Activated naive CD4-positive, alpha-beta T cell treated with anti-CD3 and anti-CD28 coated beads, Interleukin-2, amount 50 U/mL, for 72 hours (primary cell): ENCODE results near the gene LGALSL. TPM values are rescaled to one million over a fixed set of nuclear protein-coding genes. Genes with fewer than 3 reads are reported as not detected.
A peak's percentile ranks its signal among the peaks of the same experiment; 100 is the strongest.

Experiments
- ATAC-seq, 2 donors: fragments of 150-1000 bp; cut with Tn5 transposase; 2 replicates each; pipeline ENCODE4 v1.10.0; 2021; ENCODE audit warnings: mild to moderate bottlenecking in 2 of 2, moderate library complexity in 2 of 2
- DNase-seq, 2 donors: peaks; one replicate each; pipeline ENCODE4 v3.0.0; 2021 to 2022; ENCODE audit warnings: low spot score in 2 of 2
- H3K27ac Mint-ChIP-seq, 2 donors: one replicate each; pipeline ENCODE4 v1.8.0; 2022; ENCODE audit warnings: mild to moderate bottlenecking in 2 of 2, mixed read lengths in 2 of 2
- H3K36me3 Mint-ChIP-seq, 2 donors: one replicate each; pipeline ENCODE4 v1.8.0; 2022; ENCODE audit warnings: mixed read lengths in 2 of 2
- H3K9me3 Mint-ChIP-seq, 2 donors: one replicate each; pipeline ENCODE4 v1.8.0; 2022; ENCODE audit warnings: mixed read lengths in 2 of 2
- total RNA-seq, 2 donors: library from RNA; stranded (reverse); gene quantifications; one replicate each; pipeline ENCODE4 v1.2.3, GENCODE V29; 2022

Gene LGALSL
- 1 to 10 TPM; 1.0 to 1.2 TPM for total RNA-seq

DNA sequence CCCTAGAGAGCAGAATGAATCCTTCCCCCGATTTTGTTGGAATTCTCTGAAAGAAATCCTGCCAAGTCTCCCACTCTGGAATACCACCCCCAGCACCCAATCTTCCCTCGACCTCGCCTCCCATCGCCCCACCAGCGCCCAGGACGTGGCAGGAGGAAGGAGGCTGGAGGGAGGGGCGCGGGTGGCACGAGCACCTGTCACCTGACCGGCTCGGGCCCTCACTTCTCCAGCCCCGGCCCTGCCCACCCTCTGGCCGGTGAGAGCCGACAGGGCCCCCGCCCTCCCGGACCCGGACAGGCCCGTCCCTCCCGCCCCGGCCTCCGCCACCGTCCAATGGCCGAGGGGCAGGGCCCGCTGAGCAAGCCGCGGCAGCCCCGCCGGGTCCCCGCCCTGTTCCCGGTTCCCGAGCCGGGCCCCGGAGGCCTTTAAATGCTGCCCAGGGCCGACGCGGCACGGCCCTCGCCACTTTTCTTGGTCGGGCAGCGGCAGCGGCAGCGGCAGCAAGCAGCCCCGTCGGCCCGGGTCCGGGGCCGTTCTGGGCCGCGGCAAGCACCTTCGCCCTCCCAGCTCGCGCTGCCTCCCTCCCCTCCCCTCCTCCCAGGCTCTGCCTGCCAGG, at the start of gene LGALSL:
TSS of gene LGALSL (plus strand) at position 393 of the 616 bp plus-strand sequence. CDS start 384 bp downstream, outside the sequence.
- ATAC-seq, result peak; percentile 73 to 78

DNA sequence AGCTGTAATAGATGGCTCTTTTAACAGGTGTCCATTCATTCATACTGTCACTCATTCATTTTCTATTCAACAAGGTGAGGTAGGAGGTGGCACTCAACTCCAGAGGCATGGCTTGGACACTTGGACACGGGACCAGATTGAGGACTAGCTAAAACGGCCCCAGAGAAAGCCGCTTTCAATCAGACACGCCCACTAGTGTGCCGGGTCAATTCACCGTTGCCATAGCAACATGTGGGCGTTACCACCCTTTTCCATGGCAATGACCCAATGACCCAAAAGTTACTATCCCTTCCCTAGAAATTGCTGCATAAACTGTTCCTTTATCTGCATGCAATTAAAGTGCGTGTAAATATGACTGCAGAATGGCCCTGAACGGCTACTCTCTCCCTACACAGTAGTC, 49.2 kb upstream of the LGALSL start:
- no peak overlapping the region for H3K27ac Mint-ChIP-seq
- no peaks in the 10 kb centered on the region for H3K9me3 Mint-ChIP-seq
- H3K36me3 Mint-ChIP-seq, result no peaks in the 10 kb centered on the region
- ATAC-seq, result no peak
- DNase-seq, result no peak

More for the DNA sequence above, at the start of gene LGALSL:
- peak; percentile 40 to 59 for DNase-seq
- Mint-ChIP-seq H3K9me3 (no peaks in the 10 kb centered on the region), H3K36me3 (no peaks in the 10 kb centered on the region), H3K27ac (peak within 1 kb of the TSS in 1 of 2 donors; percentile 79)

DNA sequence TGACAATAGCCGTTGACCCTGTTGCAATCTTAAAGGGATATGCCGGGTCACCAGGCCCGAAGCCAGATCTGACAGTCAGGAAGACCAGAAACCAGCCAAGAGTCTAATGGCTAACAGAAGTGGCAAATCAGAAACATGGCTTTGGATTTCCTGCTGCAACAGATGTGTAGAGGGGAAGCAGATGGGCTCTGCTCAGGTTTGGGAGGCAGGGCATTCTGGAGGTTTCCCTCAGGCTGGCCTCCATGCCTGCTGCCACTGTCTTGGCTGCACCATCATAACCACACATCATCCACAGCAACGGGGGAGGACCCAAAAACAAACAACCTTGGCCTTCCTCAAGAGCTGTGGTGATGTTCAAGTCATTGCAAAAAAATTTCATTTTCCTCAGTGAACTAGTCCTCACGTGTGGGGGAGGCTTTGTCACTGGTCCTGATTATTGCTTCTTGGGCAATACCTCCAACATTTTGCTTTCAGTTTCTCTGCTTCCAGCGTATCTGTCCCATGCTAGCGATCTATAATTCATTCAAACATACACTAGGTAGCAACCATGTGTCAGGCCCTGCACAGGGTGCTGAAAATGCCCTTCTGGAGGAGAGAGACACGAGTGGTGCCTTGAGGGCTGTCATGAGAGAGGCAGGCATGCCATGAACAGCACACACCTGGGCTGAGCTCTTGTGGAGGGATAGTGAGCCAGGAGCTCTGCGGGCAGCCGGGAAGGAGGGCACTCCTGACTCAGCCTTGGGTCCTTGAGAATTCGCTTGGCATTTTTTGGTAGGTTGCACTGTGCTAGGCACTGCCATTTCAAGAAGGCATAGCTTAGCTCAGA, 48.2 kb upstream of the LGALSL start:
- no peak for DNase-seq
- no peak overlapping the region for H3K27ac Mint-ChIP-seq
- H3K36me3 Mint-ChIP-seq, result no peaks in the 10 kb centered on the region
- H3K9me3 Mint-ChIP-seq, result no peaks in the 10 kb centered on the region
- peak in 1 of 2 donors; percentile 20 for ATAC-seq

DNA sequence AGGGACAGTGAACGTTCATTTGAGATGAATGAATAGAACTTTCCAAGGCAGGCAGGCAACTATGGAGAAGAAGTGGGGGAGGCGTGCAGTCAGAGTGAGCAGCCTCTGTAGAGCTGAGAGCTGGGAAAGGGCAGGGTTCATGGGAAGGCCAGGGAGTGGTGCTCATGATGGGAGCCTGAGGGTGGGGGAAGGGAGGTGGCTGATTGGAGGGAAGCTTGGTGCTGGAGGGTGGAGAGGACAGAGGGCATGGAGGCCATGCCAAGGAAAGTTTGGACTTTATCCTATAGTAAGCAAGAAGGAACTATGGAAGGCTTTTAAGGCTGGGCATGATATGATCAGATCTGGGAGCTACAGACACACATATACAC, 47.6 kb upstream of the LGALSL start:
- no peak for ATAC-seq
- no peak for DNase-seq
- Mint-ChIP-seq H3K27ac (no peak overlapping the region), H3K9me3 (no peaks in the 10 kb centered on the region), H3K36me3 (no peaks in the 10 kb centered on the region)

DNA sequence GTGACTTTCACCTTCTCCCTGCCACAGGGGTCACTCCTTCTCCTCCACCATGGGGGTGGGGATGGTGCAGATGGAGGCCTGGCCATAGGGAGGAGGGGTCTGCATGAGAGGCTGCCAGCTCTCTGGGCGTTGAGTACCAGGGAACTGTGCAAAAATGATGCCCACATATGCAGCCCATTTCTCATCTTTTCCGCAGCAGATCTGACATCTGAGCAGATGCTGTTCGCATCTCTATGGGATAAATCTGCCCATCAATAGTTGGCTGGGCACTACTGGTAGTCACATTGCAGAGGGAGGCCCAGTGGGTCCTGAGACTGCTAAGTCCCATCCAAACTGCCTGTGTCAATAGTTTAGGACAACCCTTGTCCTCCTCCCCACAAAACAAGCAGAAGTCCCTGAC, 45.9 kb upstream of the LGALSL start:
- Mint-ChIP-seq H3K36me3 (no peaks in the 10 kb centered on the region), H3K9me3 (no peaks in the 10 kb centered on the region), H3K27ac (no peak overlapping the region)
- no peak for ATAC-seq
- no peak for DNase-seq

DNA sequence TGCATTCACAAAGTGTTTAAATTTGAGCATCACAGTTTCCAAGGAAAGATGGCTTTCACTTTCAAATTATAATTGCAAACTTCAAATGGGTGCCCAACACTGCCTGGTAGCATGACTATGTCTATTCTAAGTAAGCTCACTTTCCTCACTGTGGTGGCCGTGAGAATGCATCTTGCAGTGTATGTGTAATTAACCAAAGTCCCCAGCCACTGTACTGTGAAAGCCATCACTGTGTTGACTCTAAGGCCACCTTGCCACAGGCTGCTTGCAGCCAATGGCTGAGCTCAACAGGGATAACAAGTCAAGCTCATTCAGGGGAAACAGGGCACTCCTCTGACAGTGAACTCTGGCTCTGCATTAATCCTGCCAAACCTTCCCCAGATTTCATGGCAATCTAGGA, 43.3 kb upstream of the LGALSL start:
- Mint-ChIP-seq H3K36me3 (no peaks in the 10 kb centered on the region), H3K9me3 (no peaks in the 10 kb centered on the region), H3K27ac (no peak overlapping the region)
- DNase-seq (no peak), ATAC-seq (no peak)

DNA sequence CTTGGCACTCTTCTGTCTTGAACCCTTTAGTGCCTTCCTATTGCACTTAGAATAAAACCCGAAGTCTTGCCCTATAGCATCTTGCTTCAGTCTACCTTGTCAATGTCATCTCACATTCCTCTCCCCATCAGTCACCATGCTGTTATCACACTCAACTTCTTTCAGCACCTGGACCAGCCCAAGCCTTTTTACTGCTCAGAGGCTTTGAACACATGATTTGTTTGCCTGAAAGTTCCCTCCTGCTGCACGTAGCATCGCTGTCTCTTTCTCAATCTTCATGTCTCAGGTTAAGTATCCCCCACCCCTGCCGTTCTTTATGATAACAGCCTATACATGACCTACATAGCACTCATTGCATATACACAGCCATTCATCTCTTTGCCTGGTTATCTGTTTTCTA, 41.3 kb upstream of the LGALSL start:
- DNase-seq, result no peak
- no peak for ATAC-seq
- Mint-ChIP-seq H3K9me3 (no peaks in the 10 kb centered on the region), H3K27ac (no peak overlapping the region), H3K36me3 (no peaks in the 10 kb centered on the region)

DNA sequence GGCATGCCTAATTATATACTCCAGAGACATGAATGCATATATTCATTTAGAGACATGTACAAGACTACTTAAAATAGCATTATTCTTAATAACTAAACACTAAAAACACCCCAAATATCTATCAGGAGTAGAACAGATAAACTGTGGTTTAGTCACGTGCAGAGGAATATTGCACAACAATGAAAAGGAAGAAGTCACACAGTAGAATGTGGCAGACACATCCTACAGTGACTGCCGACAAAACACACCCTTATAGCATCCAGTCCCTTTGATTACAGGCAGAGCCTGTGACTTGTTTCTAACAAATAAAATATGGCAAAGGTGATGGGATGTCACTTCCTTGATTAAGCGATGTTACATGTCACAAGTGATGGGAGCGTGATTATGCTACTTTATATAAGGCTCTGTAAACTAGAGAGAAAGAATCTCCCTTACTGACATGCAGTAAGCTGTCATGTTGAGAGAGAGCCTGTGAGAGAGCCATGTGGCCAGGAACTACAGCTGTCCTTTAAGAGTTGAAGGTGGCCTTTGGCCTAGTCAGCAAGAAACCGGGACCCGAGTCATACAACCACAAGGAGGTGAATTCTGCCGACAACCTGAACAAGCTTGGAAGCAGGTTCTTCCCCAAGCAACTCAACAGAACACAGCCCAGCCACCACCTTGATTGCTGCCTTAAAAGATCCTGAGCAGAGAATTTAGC, 39.1 kb upstream of the LGALSL start:
- DNase-seq, result no peak

DNA sequence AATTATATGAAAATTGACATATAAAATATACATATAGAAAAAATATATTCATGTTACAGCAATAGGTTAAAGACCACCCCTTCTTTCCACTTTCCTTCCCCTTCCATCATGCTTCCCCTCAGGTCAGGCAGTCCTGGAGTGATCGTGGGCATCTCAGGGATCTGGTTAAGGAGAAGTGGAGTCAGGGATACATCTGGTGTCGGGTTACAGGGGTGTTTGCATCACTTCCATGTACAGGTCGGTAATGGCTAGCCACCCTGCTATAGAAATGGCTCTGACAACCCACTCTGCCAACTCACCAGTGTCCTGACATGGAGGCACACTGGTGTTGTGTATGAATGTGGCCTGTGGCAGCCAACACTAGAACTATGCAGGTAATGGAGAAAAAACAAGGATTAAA, 36.3 kb upstream of the LGALSL start:
- ATAC-seq (no peak), DNase-seq (no peak)
- H3K9me3 Mint-ChIP-seq, result no peaks in the 10 kb centered on the region
- no peaks in the 10 kb centered on the region for H3K36me3 Mint-ChIP-seq
- H3K27ac Mint-ChIP-seq, result no peak overlapping the region

More for the DNA sequence above, 39.1 kb upstream of the LGALSL start:
- Mint-ChIP-seq H3K36me3 (no peaks in the 10 kb centered on the region), H3K9me3 (no peaks in the 10 kb centered on the region), H3K27ac (no peak overlapping the region)
- ATAC-seq, result no peak

DNA sequence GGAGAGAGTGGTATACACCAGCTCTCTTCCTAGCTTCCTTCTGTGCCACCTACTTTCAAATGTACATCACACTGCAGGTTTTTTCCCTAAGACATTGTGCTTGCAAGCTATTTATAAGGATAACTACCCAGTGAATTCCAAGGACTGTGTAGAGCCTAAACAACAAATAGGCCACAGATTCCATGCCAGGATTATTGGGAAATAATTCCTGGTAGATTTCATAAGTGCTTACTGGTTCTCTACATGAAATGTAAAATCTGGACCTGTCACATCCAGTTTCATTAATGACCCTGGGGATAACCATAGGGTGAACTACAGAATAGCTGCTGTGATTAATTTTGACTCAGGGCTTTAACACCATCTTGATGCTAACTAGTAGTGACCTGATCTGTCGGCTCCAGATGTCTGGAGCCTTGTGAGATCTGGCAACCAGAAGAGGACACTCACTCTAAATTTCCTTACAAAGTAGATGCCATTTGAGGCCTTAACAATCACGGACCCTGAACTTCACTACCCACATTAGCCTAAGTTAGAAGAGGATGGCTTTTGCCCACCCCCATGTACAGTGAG, 34.3 kb upstream of the LGALSL start:
- no peak overlapping the region for H3K27ac Mint-ChIP-seq
- no peaks in the 10 kb centered on the region for H3K9me3 Mint-ChIP-seq
- H3K36me3 Mint-ChIP-seq, result no peaks in the 10 kb centered on the region
- DNase-seq, result no peak
- ATAC-seq, result no peak

DNA sequence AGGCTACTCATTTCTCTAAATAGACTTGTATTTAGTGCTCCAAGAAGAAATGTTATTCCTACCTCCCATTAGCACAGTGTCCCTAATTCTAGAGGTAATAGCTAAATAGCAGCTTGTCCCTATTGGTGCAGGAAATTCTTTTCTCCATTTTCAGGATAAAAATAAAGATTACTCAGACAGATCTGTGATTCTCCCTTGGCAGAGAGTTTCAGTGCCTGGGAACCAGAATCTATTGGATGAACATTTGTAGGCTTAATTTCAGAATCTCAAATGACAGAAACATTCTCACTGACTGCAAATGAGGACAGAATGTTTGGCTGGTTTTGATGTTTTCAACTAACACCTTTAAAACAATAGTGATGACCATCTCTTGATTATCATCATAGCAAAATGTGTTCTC, 33.3 kb upstream of the LGALSL start:
- Mint-ChIP-seq H3K27ac (no peak overlapping the region), H3K9me3 (no peaks in the 10 kb centered on the region), H3K36me3 (no peaks in the 10 kb centered on the region)
- DNase-seq, result no peak
- no peak for ATAC-seq

DNA sequence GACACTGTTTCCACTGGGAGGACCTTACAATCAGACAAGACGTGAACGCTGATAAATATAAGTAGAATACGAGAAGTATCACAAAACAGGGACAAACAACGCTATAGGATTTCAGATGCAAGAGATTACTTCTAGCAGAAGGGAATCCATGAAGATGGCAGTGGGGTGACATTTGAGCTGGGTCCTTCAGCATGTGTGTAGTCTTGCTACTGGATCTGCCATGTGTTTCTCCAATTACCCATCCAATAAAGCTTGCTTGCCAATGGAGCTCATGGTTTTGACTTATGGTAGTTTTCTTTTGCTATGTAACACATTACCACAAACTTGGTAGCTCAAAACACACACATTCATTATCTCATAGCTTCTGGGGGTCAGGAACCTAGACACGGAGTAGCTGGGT, 32.8 kb upstream of the LGALSL start:
- Mint-ChIP-seq H3K36me3 (no peaks in the 10 kb centered on the region), H3K27ac (no peak overlapping the region), H3K9me3 (no peaks in the 10 kb centered on the region)
- DNase-seq (no peak), ATAC-seq (no peak)

DNA sequence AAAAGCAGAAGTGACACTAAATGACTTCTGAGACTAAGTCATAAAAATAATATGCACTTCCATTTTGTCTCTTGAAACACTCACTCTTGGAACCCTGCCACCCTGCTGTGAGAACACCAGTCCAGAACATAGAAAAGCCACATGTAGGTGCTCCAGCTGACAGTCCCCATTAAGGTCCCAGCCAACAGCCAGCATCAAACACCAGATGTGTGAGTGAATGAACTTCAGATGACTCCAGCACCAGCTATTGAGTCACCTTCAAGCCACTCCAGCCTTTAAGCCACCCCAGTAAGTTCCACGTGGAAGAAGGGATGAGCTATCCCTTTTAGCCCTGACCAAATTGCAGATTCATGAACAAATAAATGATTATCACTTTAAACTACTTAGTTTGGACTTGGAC, 31.5 kb upstream of the LGALSL start:
- ATAC-seq (no peak), DNase-seq (no peak)
- no peak overlapping the region for H3K27ac Mint-ChIP-seq
- no peaks in the 10 kb centered on the region for H3K9me3 Mint-ChIP-seq
- no peaks in the 10 kb centered on the region for H3K36me3 Mint-ChIP-seq

DNA sequence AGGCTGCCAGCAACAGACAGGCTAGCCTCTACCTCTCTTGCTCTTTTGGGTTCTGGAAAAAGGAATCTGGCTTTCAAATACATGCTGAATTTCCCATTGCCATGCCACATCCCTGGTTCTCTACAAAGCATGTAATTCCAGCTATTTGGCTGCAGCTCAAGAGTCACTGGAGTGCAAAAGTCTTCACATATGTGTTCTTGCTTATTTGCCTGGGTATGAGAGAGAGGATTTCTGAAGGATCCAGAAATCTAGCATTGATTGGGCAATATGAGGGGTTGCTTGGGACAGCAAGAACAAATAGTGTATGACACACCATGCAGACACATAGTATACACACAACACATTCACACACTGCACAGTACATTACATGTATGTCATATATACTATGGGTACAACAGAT, 30.7 kb upstream of the LGALSL start:
- DNase-seq (no peak), ATAC-seq (no peak)
- Mint-ChIP-seq H3K36me3 (no peaks in the 10 kb centered on the region), H3K9me3 (no peaks in the 10 kb centered on the region), H3K27ac (no peak overlapping the region)

DNA sequence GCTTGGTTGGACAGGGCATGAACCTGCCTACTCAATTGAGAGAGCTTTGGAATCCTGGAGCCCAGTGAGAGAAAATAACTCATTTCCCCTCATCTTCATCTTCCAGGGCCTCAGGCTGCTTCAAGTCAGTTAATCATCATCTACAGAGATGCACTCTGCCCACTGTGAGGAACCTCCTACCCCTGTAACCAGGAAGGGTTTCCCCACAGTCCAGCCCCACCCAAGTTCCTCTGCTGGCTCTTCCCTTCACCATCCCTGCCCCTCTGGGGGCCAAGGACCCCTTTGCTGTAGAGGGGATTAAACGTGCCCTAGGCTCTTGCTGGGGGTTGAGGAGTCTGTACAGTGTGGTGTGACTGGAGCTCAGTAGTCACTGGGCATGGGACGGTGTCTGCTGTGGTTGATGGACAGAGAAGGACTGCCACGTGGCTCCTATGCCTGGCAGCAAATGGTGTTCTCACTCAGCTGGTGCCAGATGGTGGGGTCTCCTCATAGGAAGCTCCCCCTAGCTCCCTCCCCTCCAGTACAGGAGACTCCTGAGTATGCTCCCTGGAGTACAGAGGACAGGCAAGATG, 29.5 kb upstream of the LGALSL start:
- ATAC-seq (no peak), DNase-seq (no peak)
- H3K27ac Mint-ChIP-seq, result peak overlapping the region in 1 of 2 donors; percentile 5
- H3K9me3 Mint-ChIP-seq, result no peaks in the 10 kb centered on the region
- H3K36me3 Mint-ChIP-seq, result no peaks in the 10 kb centered on the region

DNA sequence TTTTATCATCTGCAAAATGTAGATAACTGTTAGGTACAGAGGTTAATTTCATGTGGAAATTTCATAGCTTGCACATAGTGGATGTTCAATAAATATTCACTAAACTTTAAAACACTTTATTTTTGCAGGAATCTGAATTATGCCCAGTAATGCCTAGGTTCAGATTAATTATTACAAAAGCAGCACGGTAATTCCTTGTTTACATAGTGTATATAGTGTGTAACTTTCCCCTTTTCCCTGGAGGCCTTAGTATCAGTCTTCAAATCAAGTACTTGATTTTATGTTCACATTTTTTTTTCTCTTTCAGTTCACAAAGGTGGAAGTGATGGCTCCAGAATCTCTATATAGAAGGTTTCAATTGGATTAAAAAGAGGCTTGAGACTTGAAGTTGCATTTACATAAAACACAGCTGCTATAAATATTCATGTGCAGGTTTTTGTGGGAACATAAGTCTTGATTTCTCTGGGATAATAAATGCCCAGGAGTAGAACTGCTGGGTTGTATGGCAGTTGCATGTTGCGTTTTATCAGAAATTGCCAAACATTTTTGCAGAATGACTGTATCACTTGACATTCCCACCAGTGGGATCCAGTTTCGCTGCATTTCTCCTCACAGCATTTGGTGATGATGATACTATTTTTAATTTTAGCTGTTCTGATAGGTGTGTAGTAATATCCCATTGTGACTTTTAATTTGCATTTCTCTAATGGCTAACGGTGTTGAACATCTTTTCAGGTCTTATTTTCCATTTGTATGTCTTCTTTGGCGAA, 27.6 kb upstream of the LGALSL start:
- H3K36me3 Mint-ChIP-seq, result no peaks in the 10 kb centered on the region
- ATAC-seq (no peak), DNase-seq (no peak)
- H3K27ac Mint-ChIP-seq, result no peak overlapping the region
- H3K9me3 Mint-ChIP-seq, result no peaks in the 10 kb centered on the region
